ENCODE data around the gene PRSS38.

The PRSS38 gene

DNA sequence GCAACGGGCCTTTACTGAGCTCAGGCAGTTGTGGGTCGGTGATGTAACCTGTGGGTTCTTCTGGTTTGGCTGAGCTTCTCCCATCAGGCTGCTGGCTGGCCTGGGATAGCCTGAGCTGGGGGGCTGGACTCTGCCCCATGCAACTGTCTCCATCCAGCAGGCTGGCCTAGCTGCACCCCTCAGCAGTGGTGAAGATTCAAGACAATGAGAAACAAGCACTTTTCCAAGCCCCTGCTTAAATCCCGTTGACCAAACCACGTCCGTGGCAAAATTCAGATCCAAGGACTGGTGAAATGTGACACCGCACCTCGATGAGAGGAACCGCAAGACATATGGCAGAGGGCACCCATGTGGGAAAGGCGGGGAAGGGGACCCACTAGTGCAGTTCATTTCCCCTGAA is 25.6 kb downstream of the PRSS38 start:
- Histone ChIP-seq H3K27ac (ENCODE audit: extremely low read depth, low read depth, low read length) (no peak overlapping the region), H3K36me3 (ENCODE audit: control insufficient read depth in 2 of 2, insufficient read depth in 1 of 2, low read length in 2 of 2) (no peaks in the 10 kb centered on the region), H3K4me1 (ENCODE audit: control insufficient read depth, insufficient read depth, low read length) (no peaks in the 10 kb centered on the region), H3K9me3 (ENCODE audit: control insufficient read depth, insufficient read depth, low read depth, low read length) (no peaks in the 10 kb centered on the region), H3K4me3 (ENCODE audit: low read depth, low read length) (no peak overlapping the region)
- TF ChIP-seq FEZF1 (tag by site-specific recombination; IDR thresholded peaks at IDR 0.05): no peak
- no peak for TF ChIP-seq ZNF433 (tag by site-specific recombination; IDR thresholded peaks at IDR 0.05; ENCODE audit: low read depth)
- no peak for TF ChIP-seq ZNF664 (tag by site-specific recombination; IDR thresholded peaks at IDR 0.05)
- TF ChIP-seq, protein P1, sequence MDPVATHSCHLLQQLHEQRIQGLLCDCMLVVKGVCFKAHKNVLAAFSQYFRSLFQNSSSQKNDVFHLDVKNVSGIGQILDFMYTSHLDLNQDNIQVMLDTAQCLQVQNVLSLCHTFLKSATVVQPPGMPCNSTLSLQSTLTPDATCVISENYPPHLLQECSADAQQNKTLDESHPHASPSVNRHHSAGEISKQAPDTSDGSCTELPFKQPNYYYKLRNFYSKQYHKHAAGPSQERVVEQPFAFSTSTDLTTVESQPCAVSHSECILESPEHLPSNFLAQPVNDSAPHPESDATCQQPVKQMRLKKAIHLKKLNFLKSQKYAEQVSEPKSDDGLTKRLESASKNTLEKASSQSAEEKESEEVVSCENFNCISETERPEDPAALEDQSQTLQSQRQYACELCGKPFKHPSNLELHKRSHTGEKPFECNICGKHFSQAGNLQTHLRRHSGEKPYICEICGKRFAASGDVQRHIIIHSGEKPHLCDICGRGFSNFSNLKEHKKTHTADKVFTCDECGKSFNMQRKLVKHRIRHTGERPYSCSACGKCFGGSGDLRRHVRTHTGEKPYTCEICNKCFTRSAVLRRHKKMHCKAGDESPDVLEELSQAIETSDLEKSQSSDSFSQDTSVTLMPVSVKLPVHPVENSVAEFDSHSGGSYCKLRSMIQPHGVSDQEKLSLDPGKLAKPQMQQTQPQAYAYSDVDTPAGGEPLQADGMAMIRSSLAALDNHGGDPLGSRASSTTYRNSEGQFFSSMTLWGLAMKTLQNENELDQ (tag by site-specific recombination; IDR thresholded peaks at IDR 0.05; ENCODE audit: low read depth): no peak
- no peak for TF ChIP-seq ZNF239 (tag by site-specific recombination; IDR thresholded peaks at IDR 0.05)
- TF ChIP-seq REPIN1 (tag by site-specific recombination; IDR thresholded peaks at IDR 0.05; ENCODE audit: low read depth): no peak
- no peak for TF ChIP-seq ZNF350 (tag by site-specific recombination; IDR thresholded peaks at IDR 0.05)
- no peak for TF ChIP-seq PRDM1 (tag by site-specific recombination; IDR thresholded peaks at IDR 0.05)
- TF ChIP-seq, protein P2, sequence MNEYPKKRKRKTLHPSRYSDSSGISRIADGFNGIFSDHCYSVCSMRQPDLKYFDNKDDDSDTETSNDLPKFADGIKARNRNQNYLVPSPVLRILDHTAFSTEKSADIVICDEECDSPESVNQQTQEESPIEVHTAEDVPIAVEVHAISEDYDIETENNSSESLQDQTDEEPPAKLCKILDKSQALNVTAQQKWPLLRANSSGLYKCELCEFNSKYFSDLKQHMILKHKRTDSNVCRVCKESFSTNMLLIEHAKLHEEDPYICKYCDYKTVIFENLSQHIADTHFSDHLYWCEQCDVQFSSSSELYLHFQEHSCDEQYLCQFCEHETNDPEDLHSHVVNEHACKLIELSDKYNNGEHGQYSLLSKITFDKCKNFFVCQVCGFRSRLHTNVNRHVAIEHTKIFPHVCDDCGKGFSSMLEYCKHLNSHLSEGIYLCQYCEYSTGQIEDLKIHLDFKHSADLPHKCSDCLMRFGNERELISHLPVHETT (tag by site-specific recombination; IDR thresholded peaks at IDR 0.05): no peak
- TF ChIP-seq ZNF184 (tag by site-specific recombination; IDR thresholded peaks at IDR 0.05): no peak
- TF ChIP-seq, protein P3, sequence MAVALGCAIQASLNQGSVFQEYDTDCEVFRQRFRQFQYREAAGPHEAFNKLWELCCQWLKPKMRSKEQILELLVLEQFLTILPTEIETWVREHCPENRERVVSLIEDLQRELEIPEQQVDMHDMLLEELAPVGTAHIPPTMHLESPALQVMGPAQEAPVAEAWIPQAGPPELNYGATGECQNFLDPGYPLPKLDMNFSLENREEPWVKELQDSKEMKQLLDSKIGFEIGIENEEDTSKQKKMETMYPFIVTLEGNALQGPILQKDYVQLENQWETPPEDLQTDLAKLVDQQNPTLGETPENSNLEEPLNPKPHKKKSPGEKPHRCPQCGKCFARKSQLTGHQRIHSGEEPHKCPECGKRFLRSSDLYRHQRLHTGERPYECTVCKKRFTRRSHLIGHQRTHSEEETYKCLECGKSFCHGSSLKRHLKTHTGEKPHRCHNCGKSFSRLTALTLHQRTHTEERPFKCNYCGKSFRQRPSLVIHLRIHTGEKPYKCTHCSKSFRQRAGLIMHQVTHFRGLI (tag by site-specific recombination; IDR thresholded peaks at IDR 0.05): no peak
- TF ChIP-seq ZNF670 (tag by site-specific recombination; IDR thresholded peaks at IDR 0.05; ENCODE audit: low read depth): no peak
- TF ChIP-seq, protein P4, sequence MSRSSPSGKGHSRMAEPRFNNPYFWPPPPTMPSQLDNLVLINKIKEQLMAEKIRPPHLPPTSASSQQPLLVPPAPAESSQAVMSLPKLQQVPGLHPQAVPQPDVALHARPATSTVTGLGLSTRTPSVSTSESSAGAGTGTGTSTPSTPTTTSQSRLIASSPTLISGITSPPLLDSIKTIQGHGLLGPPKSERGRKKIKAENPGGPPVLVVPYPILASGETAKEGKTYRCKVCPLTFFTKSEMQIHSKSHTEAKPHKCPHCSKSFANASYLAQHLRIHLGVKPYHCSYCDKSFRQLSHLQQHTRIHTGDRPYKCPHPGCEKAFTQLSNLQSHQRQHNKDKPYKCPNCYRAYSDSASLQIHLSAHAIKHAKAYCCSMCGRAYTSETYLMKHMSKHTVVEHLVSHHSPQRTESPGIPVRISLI (tag by site-specific recombination; IDR thresholded peaks at IDR 0.05): no peak
- no peak for TF ChIP-seq OVOL3 (tag by site-specific recombination; IDR thresholded peaks at IDR 0.05)
- no peak for TF ChIP-seq SCRT1 (tag by site-specific recombination; IDR thresholded peaks at IDR 0.05; ENCODE audit: borderline replicate concordance)
- no peak for TF ChIP-seq ZNF114 (tag by site-specific recombination; IDR thresholded peaks at IDR 0.05)
- TF ChIP-seq, protein P5, sequence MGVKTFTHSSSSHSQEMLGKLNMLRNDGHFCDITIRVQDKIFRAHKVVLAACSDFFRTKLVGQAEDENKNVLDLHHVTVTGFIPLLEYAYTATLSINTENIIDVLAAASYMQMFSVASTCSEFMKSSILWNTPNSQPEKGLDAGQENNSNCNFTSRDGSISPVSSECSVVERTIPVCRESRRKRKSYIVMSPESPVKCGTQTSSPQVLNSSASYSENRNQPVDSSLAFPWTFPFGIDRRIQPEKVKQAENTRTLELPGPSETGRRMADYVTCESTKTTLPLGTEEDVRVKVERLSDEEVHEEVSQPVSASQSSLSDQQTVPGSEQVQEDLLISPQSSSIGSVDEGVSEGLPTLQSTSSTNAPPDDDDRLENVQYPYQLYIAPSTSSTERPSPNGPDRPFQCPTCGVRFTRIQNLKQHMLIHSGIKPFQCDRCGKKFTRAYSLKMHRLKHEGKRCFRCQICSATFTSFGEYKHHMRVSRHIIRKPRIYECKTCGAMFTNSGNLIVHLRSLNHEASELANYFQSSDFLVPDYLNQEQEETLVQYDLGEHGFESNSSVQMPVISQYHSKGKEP (tag by site-specific recombination; IDR thresholded peaks at IDR 0.05): no peak
- TF ChIP-seq RBAK (tag by site-specific recombination; IDR thresholded peaks at IDR 0.05): no peak
- ChIA-PET POLR2A (no interaction called here), CTCF (interaction anchor here (0.6 to 1.1 kb wide), 2 partner anchors 22 to 359 kb away, joined by 4 to 10 read pairs; no protein-coding TSS in a partner anchor)
